GM19351 (cell line): ENCODE measurements around the gene EID2.

ENCODE experiments used
- ATAC-seq: cut with Tn5 transposase; IDR thresholded peaks from one replicate; pipeline ENCODE4 v1.9.1; 2021; ENCODE audit warnings: mild to moderate bottlenecking, moderate library complexity; ENCODE audit not compliant: unreplicated experiment

EID2 gene

GRCh38 chr19:39539165-39539517, 820 bp downstream of the EID2 start:
- ATAC-seq, result no peak

GRCh38 chr19:39533791-39534190, 6.2 kb downstream of the EID2 start:
- no peak for ATAC-seq

- no peak for ATAC-seq
Observed at GRCh38 chr19:39533003-39533512, 6.9 kb downstream of the EID2 start.

- ATAC-seq, result peak; percentile 74
Observed at GRCh38 chr19:39532233-39533002, 7.5 kb downstream of the EID2 start, which contains the start of gene EID2B. Gene EID2B (minus strand): TSS chr19:39532852. CDS start chr19:39532802, 50 bp downstream.

- no peak for ATAC-seq
Observed at GRCh38 chr19:39531834-39532232, 8.1 kb downstream of the EID2 start.

- ATAC-seq, result no peak
Observed at GRCh38 chr19:39525205-39525604, 14.8 kb downstream of the EID2 start.

GRCh38 chr19:39524495-39524894, 15.5 kb downstream of the EID2 start:
- no peak for ATAC-seq

- ATAC-seq, result no peak
Observed at GRCh38 chr19:39520541-39521484, 19.1 kb downstream of the EID2 start.

- ATAC-seq, result no peak
Observed at GRCh38 chr19:39518975-39519374, 21.0 kb downstream of the EID2 start.

- no peak for ATAC-seq
Observed at GRCh38 chr19:39518458-39518857, 21.5 kb downstream of the EID2 start.

- ATAC-seq, result no peak
Observed at GRCh38 chr19:39517432-39517831, 22.5 kb downstream of the EID2 start.

GRCh38 chr19:39516270-39516669, 23.7 kb downstream of the EID2 start:
- no peak for ATAC-seq

GRCh38 chr19:39515551-39516191, 24.3 kb downstream of the EID2 start:
- ATAC-seq, result no peak

- no peak for ATAC-seq
Observed at GRCh38 chr19:39514840-39515550, 25.0 kb downstream of the EID2 start, which contains the start of gene SELENOV. Gene SELENOV (plus strand): TSS chr19:39515139. CDS start chr19:39515213, 74 bp downstream.

GRCh38 chr19:39512988-39513387, 27.0 kb downstream of the EID2 start:
- no peak for ATAC-seq

- ATAC-seq, result no peak
Observed at GRCh38 chr19:39509233-39509632, 30.7 kb downstream of the EID2 start.

GRCh38 chr19:39508629-39509028, 31.3 kb downstream of the EID2 start:
- no peak for ATAC-seq

- no peak for ATAC-seq
Observed at GRCh38 chr19:39507715-39508364, 32.1 kb downstream of the EID2 start.

- no peak for ATAC-seq
Observed at GRCh38 chr19:39506944-39507714, 32.8 kb downstream of the EID2 start.
